Measurements from ENCODE around the gene B3GNT4. TPM values are rescaled to one million over a fixed set of nuclear protein-coding genes. Genes with fewer than 3 reads are reported as not detected.
A peak's percentile ranks its signal among the peaks of the same experiment; 100 is the strongest.
"Not testable (repeated sequence)": the region's sequence is repeated elsewhere in the genome, so short reads cannot be mapped to it uniquely, and the experiment has no call there.

B3GNT4 gene
- total RNA-seq, 1 donor from 2014 or later: 7.2 TPM

GRCh38 chr12:122216445-122216844, 12.9 kb downstream of the B3GNT4 start:
- no peak for DNase-seq

GRCh38 chr12:122225683-122226365, 22.3 kb downstream of the B3GNT4 start, which contains the start of gene DIABLO:
Gene DIABLO, minus strand, starts transcription at chr12:122226052. Its CDS starts 38 bp downstream, at chr12:122226014.
- DNase-seq: peak; percentile 100

GRCh38 chr12:122226366-122227125, 23.0 kb downstream of the B3GNT4 start:
- no peak for DNase-seq

GRCh38 chr12:122227341-122227740, 23.8 kb downstream of the B3GNT4 start:
- no peak for DNase-seq

GRCh38 chr12:122228092-122228491, 24.6 kb downstream of the B3GNT4 start:
- DNase-seq: no peak

GRCh38 chr12:122230798-122231197, 27.3 kb downstream of the B3GNT4 start:
- no peak for DNase-seq

GRCh38 chr12:122232691-122233090, 29.2 kb downstream of the B3GNT4 start:
- DNase-seq: no peak

- no peak for DNase-seq
Observed at GRCh38 chr12:122235741-122236140, 32.2 kb downstream of the B3GNT4 start.

GRCh38 chr12:122238861-122239260, 35.4 kb downstream of the B3GNT4 start:
- DNase-seq: no peak

GRCh38 chr12:122243965-122244364, 40.5 kb downstream of the B3GNT4 start:
- no peak for DNase-seq

- DNase-seq: no peak
Observed at GRCh38 chr12:122244565-122245371, 41.3 kb downstream of the B3GNT4 start.

GRCh38 chr12:122245553-122245952, 42.0 kb downstream of the B3GNT4 start:
- DNase-seq: no peak

- no peak for DNase-seq
Observed at GRCh38 chr12:122250047-122250446, 46.5 kb downstream of the B3GNT4 start.

GRCh38 chr12:122250536-122250935, 47.0 kb downstream of the B3GNT4 start:
- DNase-seq: no peak

- DNase-seq: not testable (repeated sequence)
Observed at GRCh38 chr12:122258462-122258861, 55.0 kb downstream of the B3GNT4 start.

Small RNAs within 50 kb of the gene (small RNA-seq; reads per million reads assigned to genes)
- 0.46 reads per million, percentile 45 among the genes with 10 or more reads in this experiment for gene DIABLO

Other genes with a start within 250 kb of the B3GNT4 start
- gene BCL7A, start 181.8 kb upstream of the B3GNT4 start, total RNA-seq: 103 TPM
- gene MLXIP, start 125.0 kb upstream of the B3GNT4 start, total RNA-seq: 7.6 TPM
- not detected for gene IL31, start 29.5 kb upstream of the B3GNT4 start, total RNA-seq
- gene LRRC43, start 20.6 kb upstream of the B3GNT4 start, total RNA-seq: 1.2 TPM
- gene DIABLO, start 22.3 kb downstream of the B3GNT4 start, total RNA-seq: 35.7 TPM
- 27.1 TPM for gene VPS33A, start 62.8 kb downstream of the B3GNT4 start, total RNA-seq
- gene CLIP1, start 219.0 kb downstream of the B3GNT4 start, total RNA-seq: 73.5 TPM

Measured in occipital lobe (tissue), 3 donors.